K562 (cell line): ENCODE data around the gene CRHR2. TPM values are rescaled to one million over a fixed set of nuclear protein-coding genes. Genes with fewer than 3 reads are reported as not detected.

Experiments
- ATAC-seq: fragments of 200-7000 bp; cut with Tn5 transposase; 3 replicates; pipeline ENCODE4 v1.9.1; 2020; ENCODE audit warnings: moderate library complexity
- BruUV-seq: library from RNA; stranded (reverse); fragments of 400-500 nt; replicated peaks from 2 replicates; lab custom pipeline; 2021; lab: Mats Ljungman, UMichigan
- CTCF ChIA-PET: fragments of 300-600 bp; formaldehyde crosslinking; extraction: SDS; loops from one replicate; lab custom pipeline; 2021; ENCODE audit warnings: low intra/inter-chr PET ratio; lab: Yijun Ruan, JAX
- POLR2A ChIA-PET: fragments of 300-600, 350-650 bp; sonication (Branson Sonifier 250); formaldehyde crosslinking; extraction: SDS; loops from one replicate; lab custom pipeline; 2021; ENCODE audit warnings: antibody characterized with exemption, inconsistent platforms; lab: Yijun Ruan, JAX
- DNase-seq, 4 experiments: peaks; one replicate each; pipeline versions ENCODE4 v3.0.0 to v3.0.0-alpha.2; 2011 to 2018; ENCODE audit warnings: low spot score in 3 of 4, mixed read lengths in 3 of 4; ENCODE audit errors: extremely low read depth in 1 of 4
- FAIRE-seq: peaks from 2 replicates; lab custom pipeline; 2011; peaks lifted over from hg19 to GRCh38; lab: Jason Lieb, UNC
- H2AFZ ChIP-seq: 2 replicates; pipeline ENCODE4 v1.6.0; 2011; ENCODE audit warnings: low read depth, low read length, control low read depth, inconsistent platforms
- H3K27ac ChIP-seq: fragments of 200-600 bp; 3 replicates; pipeline ENCODE4 v1.8.0; 2011; ENCODE audit warnings: low read depth, mild to moderate bottlenecking, control low read depth, inconsistent platforms, low read length, moderate library complexity, mixed read lengths; ENCODE audit errors: extremely low read depth
- H3K27me3 ChIP-seq, 2 experiments: fragments of 300-600 bp in 1 of 2; 2 replicates in 1 of 2; 3 replicates in 1 of 2; pipeline versions ENCODE4 v1.6.0 to v1.8.0; 2011; ENCODE audit warnings: inconsistent platforms in 2 of 2, low read length in 2 of 2, mild to moderate bottlenecking in 1 of 2, mixed read lengths in 1 of 2, moderate library complexity in 1 of 2; ENCODE audit not compliant: control insufficient read depth in 2 of 2, insufficient read depth in 2 of 2
- H3K36me3 ChIP-seq: fragments of 300-600 bp; 3 replicates; pipeline ENCODE4 v1.8.0; 2011; ENCODE audit warnings: mild to moderate bottlenecking, low read length, inconsistent platforms; ENCODE audit not compliant: control insufficient read depth, insufficient read depth
- H3K4me1 ChIP-seq, 2 experiments: fragments of 200-600 bp in 1 of 2; replicated peaks in 1 of 2; 2 replicates in 1 of 2; 3 replicates in 1 of 2; pipeline versions ENCODE4 v1.5.1 to v1.8.0; 2011; ENCODE audit warnings: inconsistent platforms in 2 of 2, low read length in 2 of 2, mild to moderate bottlenecking in 1 of 2, mixed read lengths in 1 of 2, moderate library complexity in 1 of 2; ENCODE audit not compliant: control insufficient read depth in 2 of 2, insufficient read depth in 2 of 2
- H3K4me2 ChIP-seq: 2 replicates; pipeline ENCODE4 v1.6.1; 2011; ENCODE audit warnings: low read length, control low read depth, inconsistent platforms, mixed read lengths; ENCODE audit not compliant: insufficient read depth
- H3K4me3 ChIP-seq: fragments of 200-600 bp; sonication (generic), shearing (Covaris generic); 2 replicates; pipeline ENCODE4 v1.5.1; 2016; ENCODE audit warnings: control low read depth, inconsistent platforms
- H3K79me2 ChIP-seq: fragments of 200-600 bp; 3 replicates; pipeline ENCODE4 v1.8.0; 2011; ENCODE audit warnings: low read length, inconsistent platforms; ENCODE audit not compliant: control insufficient read depth, insufficient read depth
- H3K9ac ChIP-seq, 2 experiments: 2 replicates each; pipeline versions ENCODE4 v1.6.0 to v1.6.1; 2011; ENCODE audit warnings: low read depth in 2 of 2, low read length in 2 of 2, control low read depth in 1 of 2, inconsistent platforms in 1 of 2, mild to moderate bottlenecking in 1 of 2, mixed read lengths in 1 of 2; ENCODE audit not compliant: insufficient read depth in 1 of 2
- H3K9me1 ChIP-seq: one replicate; pipeline ENCODE4 v1.6.0; 2011; ENCODE audit warnings: inconsistent platforms, mild to moderate bottlenecking, low read length, moderate library complexity; ENCODE audit not compliant: control insufficient read depth, insufficient read depth
- H3K9me3 ChIP-seq: replicated peaks from 2 replicates; pipeline ENCODE4 v1.5.1; 2011; ENCODE audit warnings: low read depth, low read length, inconsistent platforms; ENCODE audit not compliant: control insufficient read depth, insufficient read depth
- H4K20me1 ChIP-seq: replicated peaks from 2 replicates; pipeline ENCODE4 v1.6.1; 2011; ENCODE audit warnings: low read length, inconsistent platforms, mixed read lengths; ENCODE audit not compliant: control insufficient read depth, insufficient read depth
- CSDE1 ChIP-seq, 2 experiments: fragments of 450-650 bp; IDR thresholded peaks; 2 replicates each; pipeline ENCODE4 v1.6.1; 2016; ENCODE audit warnings: mild to moderate bottlenecking in 1 of 2
- CXXC5 ChIP-seq: fragments of 250-450 bp; sonication (Bioruptor Pico); IDR thresholded peaks from 2 replicates; pipeline ENCODE4 v1.8.0; 2022; ENCODE audit warnings: inconsistent platforms, mild to moderate bottlenecking, moderate library complexity
- DMBX1 ChIP-seq: fragments of 250-450 bp; sonication (Bioruptor Pico); IDR thresholded peaks from 2 replicates; pipeline ENCODE4 v1.8.0; 2022; ENCODE audit warnings: inconsistent platforms, mild to moderate bottlenecking, moderate library complexity, borderline replicate concordance
- ETV5 ChIP-seq: sonication (generic); formaldehyde crosslinking; IDR thresholded peaks from 2 replicates; pipeline ENCODE4 v1.4.0; 2020; ENCODE audit warnings: low read depth, mild to moderate bottlenecking, missing genetic modification reagents
- GATAD2B ChIP-seq: fragments of 450-650 bp; IDR thresholded peaks from 2 replicates; pipeline ENCODE4 v1.6.1; 2017; ENCODE audit warnings: mild to moderate bottlenecking, borderline replicate concordance
- LEF1 ChIP-seq: fragments of 450-650 bp; IDR thresholded peaks from 2 replicates; pipeline ENCODE4 v1.6.1; 2016; ENCODE audit warnings: mild to moderate bottlenecking
- MAZ ChIP-seq, 2 experiments: fragments of 450-650 bp in 1 of 2; sonication (generic) in 1 of 2; formaldehyde crosslinking; IDR thresholded peaks in 1 of 2; conservative IDR thresholded peaks in 1 of 2; 2 replicates each; pipeline versions ENCODE4 v1.4.0 to v1.5.0; 2020; ENCODE audit warnings: mild to moderate bottlenecking in 1 of 2, missing genetic modification reagents in 1 of 2
- PML ChIP-seq: IDR thresholded peaks from 2 replicates; pipeline ENCODE4 v1.6.1; 2012; ENCODE audit warnings: low read length, inconsistent platforms
- STAT5A ChIP-seq: IDR thresholded peaks from 2 replicates; pipeline ENCODE4 v1.6.1; 2012; ENCODE audit warnings: low read length, inconsistent platforms, borderline replicate concordance
- STAT5B ChIP-seq: fragments of 250-450 bp; sonication (Bioruptor Pico); IDR thresholded peaks from 2 replicates; pipeline ENCODE4 v1.8.0; 2021; ENCODE audit warnings: mild to moderate bottlenecking, inconsistent platforms
- YBX1 ChIP-seq: fragments of 450-650 bp; IDR thresholded peaks from 2 replicates; pipeline ENCODE4 v1.7.1; 2016; ENCODE audit warnings: mild to moderate bottlenecking
- ZNF12 ChIP-seq: sonication (generic); formaldehyde crosslinking; IDR thresholded peaks from 2 replicates; pipeline ENCODE4 v1.4.0; 2020; ENCODE audit warnings: mild to moderate bottlenecking, missing genetic modification reagents
- ZNF780A ChIP-seq: fragments of 250-450 bp; sonication (Bioruptor Pico); IDR thresholded peaks from 2 replicates; pipeline ENCODE4 v1.5.0; 2021; ENCODE audit warnings: mild to moderate bottlenecking
- WGBS: fragments of 100-300 bp; shearing (Covaris generic); methylation state at CpG from one replicate; pipeline ENCODE4 v1.1.6; 2016; ENCODE audit warnings: low coverage, mixed read lengths; ENCODE audit not compliant: insufficient coverage; ENCODE audit errors: missing lambda C conversion rate; 5-methylcytosine and 5-hydroxymethylcytosine counted together
- in situ Hi-C: fragments of 300-500 bp; cut with MboI; formaldehyde crosslinking; loops from 4 replicates; pipeline ENCODE4 v1.15.0; 2018; ENCODE audit warnings: inconsistent platforms, mixed read lengths
- intact Hi-C: fragments of 100-400 bp; cut with micrococcal nuclease; formaldehyde crosslinking; loops from 2 replicates; pipeline ENCODE4 v1.14.2; 2022
- polyA plus RNA-seq, 8 experiments: library from polyadenylated mRNA; depleted of rRNA in 4 of 8; stranded (reverse) in 5 of 8; unstranded in 3 of 8; fragments of >200 nt; fragmentation: Nextera tagmentation in 2 of 8; fragmentation: Illumina TruSeq in 1 of 8; extraction: Ambion mirVana in 2 of 8; extraction: Trizol in 1 of 8; gene quantifications; 2 replicates each; pipeline versions ENCODE4 v1.2.1 to v1.2.3, GENCODE V29; 2011 to 2014; ENCODE audit warnings: inconsistent platforms in 1 of 8, missing spikeins in 1 of 8
- total RNA-seq, 7 experiments: library from RNA; depleted of rRNA in 6 of 7; stranded (reverse); fragments of >200 nt in 6 of 7; fragmentation: Illumina TruSeq in 2 of 7; extraction: Trizol in 2 of 7; gene quantifications; 2 replicates each; pipeline versions ENCODE4 v1.2.1 to v1.2.3, GENCODE V29; 2011 to 2021; ENCODE audit warnings: low replicate concordance in 1 of 7
- TF ChIP-seq, protein P1 (sequence below): fragments of 200-400 bp; formaldehyde crosslinking; IDR thresholded peaks from 2 replicates; pipeline ENCODE4 v1.6.1; 2017; ENCODE audit warnings: mild to moderate bottlenecking, low read depth, low read length, moderate library complexity
- TF ChIP-seq, protein P2 (sequence below): fragments of 450-650 bp; formaldehyde crosslinking; IDR thresholded peaks from 2 replicates; pipeline ENCODE4 v1.4.0; 2022; ENCODE audit warnings: missing genetic modification characterization

CRHR2 gene
- total and polyA plus RNA-seq, 9 of the 15 experiments (the other 6 are each of a cell fraction or from before 2014, with no cell fraction given): not detected

DNA sequence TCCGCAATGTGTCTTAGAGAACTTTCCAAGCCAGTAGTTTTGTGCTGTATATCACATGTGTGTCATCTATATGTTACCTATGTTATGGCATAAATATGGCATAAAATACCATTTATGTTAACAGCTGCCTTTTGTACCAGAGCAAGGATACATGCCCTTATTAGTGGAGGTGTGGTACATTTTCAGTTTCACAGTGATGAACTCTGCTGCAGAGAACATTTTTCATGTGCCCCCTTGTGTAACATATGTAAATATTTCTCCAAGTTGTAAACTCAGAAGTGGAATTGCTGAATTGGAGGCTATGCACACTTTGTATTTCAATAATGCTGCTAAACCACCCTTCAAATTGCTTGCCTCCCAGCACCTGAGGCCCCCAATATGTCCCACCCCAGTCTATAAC, 31.9 kb upstream of the CRHR2 start (continued):
- TF ChIP-seq, protein P1, sequence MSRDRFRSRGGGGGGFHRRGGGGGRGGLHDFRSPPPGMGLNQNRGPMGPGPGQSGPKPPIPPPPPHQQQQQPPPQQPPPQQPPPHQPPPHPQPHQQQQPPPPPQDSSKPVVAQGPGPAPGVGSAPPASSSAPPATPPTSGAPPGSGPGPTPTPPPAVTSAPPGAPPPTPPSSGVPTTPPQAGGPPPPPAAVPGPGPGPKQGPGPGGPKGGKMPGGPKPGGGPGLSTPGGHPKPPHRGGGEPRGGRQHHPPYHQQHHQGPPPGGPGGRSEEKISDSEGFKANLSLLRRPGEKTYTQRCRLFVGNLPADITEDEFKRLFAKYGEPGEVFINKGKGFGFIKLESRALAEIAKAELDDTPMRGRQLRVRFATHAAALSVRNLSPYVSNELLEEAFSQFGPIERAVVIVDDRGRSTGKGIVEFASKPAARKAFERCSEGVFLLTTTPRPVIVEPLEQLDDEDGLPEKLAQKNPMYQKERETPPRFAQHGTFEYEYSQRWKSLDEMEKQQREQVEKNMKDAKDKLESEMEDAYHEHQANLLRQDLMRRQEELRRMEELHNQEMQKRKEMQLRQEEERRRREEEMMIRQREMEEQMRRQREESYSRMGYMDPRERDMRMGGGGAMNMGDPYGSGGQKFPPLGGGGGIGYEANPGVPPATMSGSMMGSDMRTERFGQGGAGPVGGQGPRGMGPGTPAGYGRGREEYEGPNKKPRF: no peak

DNA sequence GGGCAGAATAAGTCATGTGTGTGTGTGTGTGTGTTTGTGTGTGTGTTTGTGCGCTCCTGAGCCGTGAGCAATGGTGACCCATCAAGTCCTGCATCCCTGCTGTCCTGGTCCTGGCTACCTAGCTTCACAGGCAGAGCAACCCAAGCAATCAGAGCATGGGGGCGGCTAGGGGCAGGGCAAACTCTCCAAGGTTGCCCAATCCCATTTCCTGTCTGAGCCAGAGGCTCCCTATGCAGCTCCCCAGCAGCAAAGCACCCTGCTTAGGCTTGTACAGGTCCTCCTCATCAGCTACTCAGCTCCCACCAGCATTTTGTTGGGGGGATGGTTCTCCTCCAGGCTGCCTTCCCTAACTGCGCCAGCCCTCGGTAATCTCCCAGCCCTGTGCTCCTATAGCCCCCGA, 31.1 kb upstream of the CRHR2 start:
- ChIA-PET CTCF (no interaction called here), POLR2A (no interaction called here)
- Histone ChIP-seq H3K9me3 (no peaks in the 10 kb centered on the region), H2AFZ (no peak overlapping the region), H3K79me2 (no peaks in the 10 kb centered on the region), H3K36me3 (no peaks in the 10 kb centered on the region), H3K9ac (no peak overlapping the region), H3K9me1 (no peaks in the 10 kb centered on the region), H3K27me3 (peaks cover 7 to 46% of the 10 kb centered on the region in 2 experiments; a peak in 3 of 5 replicates), H3K27ac (no peak overlapping the region), H3K4me2 (no peak overlapping the region), H3K4me3 (no peak overlapping the region), H3K4me1 (peaks cover 0 to under 1% of the 10 kb centered on the region in 2 experiments; a peak in 1 of 5 replicates), H4K20me1 (no peaks in the 10 kb centered on the region)
- intact Hi-C loops: no loop called here
- WGBS: 2% methylated on average over 6 of the region's 6 CpGs
- FAIRE-seq: no peak
- BruUV-seq: no TSS peak
- TF ChIP-seq YBX1 (no peak), PML (no peak), MAZ (CRISPR knock-in tag; conservative IDR thresholded peaks at IDR 0.05 in 1 of 2, IDR thresholded peaks at IDR 0.05 in 1 of 2) (no peak), ZNF12 (CRISPR knock-in tag) (no peak), STAT5B (CRISPR knock-in tag) (no peak), CXXC5 (CRISPR knock-in tag) (no peak), STAT5A (no peak), DMBX1 (CRISPR knock-in tag) (no peak), ZNF780A (CRISPR knock-in tag) (no peak), CSDE1 (IDR thresholded peaks at IDR 0.05) (no peak), GATAD2B (no peak), ETV5 (CRISPR knock-in tag) (no peak), LEF1 (no peak)
- TF ChIP-seq, protein P2, sequence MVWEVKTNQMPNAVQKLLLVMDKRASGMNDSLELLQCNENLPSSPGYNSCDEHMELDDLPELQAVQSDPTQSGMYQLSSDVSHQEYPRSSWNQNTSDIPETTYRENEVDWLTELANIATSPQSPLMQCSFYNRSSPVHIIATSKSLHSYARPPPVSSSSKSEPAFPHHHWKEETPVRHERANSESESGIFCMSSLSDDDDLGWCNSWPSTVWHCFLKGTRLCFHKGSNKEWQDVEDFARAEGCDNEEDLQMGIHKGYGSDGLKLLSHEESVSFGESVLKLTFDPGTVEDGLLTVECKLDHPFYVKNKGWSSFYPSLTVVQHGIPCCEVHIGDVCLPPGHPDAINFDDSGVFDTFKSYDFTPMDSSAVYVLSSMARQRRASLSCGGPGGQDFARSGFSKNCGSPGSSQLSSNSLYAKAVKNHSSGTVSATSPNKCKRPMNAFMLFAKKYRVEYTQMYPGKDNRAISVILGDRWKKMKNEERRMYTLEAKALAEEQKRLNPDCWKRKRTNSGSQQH (CRISPR knock-in tag): no peak
- in situ Hi-C loops: no loop called here
- ATAC-seq: no peak
- no peak for DNase-seq
